Omental fat pad (tissue), 4 donors: ENCODE measurements around the gene TRAF3IP3. TPM values are rescaled to one million over a fixed set of nuclear protein-coding genes. Genes with fewer than 3 reads are reported as not detected.

Experiments
- ATAC-seq: fragments of 150-250 bp; one replicate; pipeline ENCODE4 v1.9.1; 2016; ENCODE audit warnings: mild to moderate bottlenecking, moderate library complexity; ENCODE audit not compliant: low FRiP score
- DNase-seq: peaks from one replicate; pipeline ENCODE4 v3.0.0-alpha.2; 2019; ENCODE audit warnings: low spot score
- CTCF ChIP-seq, 3 donors: fragments of 450-650 bp; IDR thresholded peaks; one replicate each; pipeline ENCODE4 v1.5.1; 2016 to 2017; ENCODE audit warnings: antibody characterized with exemption in 3 of 3, mild to moderate bottlenecking in 3 of 3, moderate library complexity in 2 of 3
- total RNA-seq, 4 donors: library from RNA; depleted of rRNA; stranded (reverse); fragments of >200 nt; gene quantifications; one replicate each; pipeline ENCODE4 v1.1.0, GENCODE V29; 2016

The TRAF3IP3 gene
- total RNA-seq, 4 donors from 2014 or later: 2.5 to 9.0 (median 3.6) TPM

GRCh38 chr1:209817691-209818090, 61.8 kb downstream of the TRAF3IP3 start:
- ATAC-seq (no peak), DNase-seq (no peak)
- TF ChIP-seq CTCF (IDR thresholded peaks at IDR 0.05): no peak

- ATAC-seq (no peak), DNase-seq (no peak)
- TF ChIP-seq CTCF (IDR thresholded peaks at IDR 0.05): no peak
Measured at GRCh38 chr1:209819058-209819457, 63.2 kb downstream of the TRAF3IP3 start.

GRCh38 chr1:209820986-209821385, 65.1 kb downstream of the TRAF3IP3 start:
- TF ChIP-seq CTCF (IDR thresholded peaks at IDR 0.05): no peak
- DNase-seq: no peak
- no peak for ATAC-seq

- no peak for TF ChIP-seq CTCF (IDR thresholded peaks at IDR 0.05)
- DNase-seq (no peak), ATAC-seq (no peak)
Measured at GRCh38 chr1:209822706-209823105, 66.9 kb downstream of the TRAF3IP3 start.

- TF ChIP-seq CTCF (IDR thresholded peaks at IDR 0.05): no peak
- DNase-seq (no peak), ATAC-seq (no peak)
Measured at GRCh38 chr1:209823143-209824041, 67.5 kb downstream of the TRAF3IP3 start.

GRCh38 chr1:209825591-209826434, 70.0 kb downstream of the TRAF3IP3 start:
- no peak for ATAC-seq
- TF ChIP-seq CTCF (IDR thresholded peaks at IDR 0.05): no peak
- no peak for DNase-seq
